ENCODE results near the gene PHYHIPL.

DNA sequence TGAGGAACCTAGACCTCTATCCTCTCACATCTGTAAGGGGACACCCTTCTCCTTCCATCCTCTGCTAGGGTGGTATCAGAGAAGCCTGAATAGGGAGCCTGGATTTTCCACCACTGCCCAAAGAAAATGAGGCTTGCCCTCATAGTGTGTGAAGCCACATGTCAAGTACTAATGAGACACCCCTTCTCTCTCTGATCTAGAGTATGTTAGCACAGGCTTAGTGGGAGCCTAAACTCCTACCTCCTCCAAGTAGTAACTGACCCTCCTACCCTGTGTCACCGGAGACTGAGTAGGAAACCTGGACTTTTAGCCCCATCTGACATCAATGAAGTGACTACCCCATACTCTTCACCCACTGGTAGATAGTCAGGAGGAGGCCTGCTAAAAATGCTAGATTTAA, 65.6 kb downstream of the PHYHIPL start:
- TF ChIP-seq EZH2phosphoT487 (IDR thresholded peaks at IDR 0.05; ENCODE audit: insufficient read depth, low read depth), result no peak
- no peak for TF ChIP-seq EZH2 (IDR thresholded peaks at IDR 0.05; ENCODE audit: insufficient read depth, poor library complexity, severe bottlenecking)
